Measurements from ENCODE around the gene PRH1. TPM values are rescaled to one million over a fixed set of nuclear protein-coding genes. Genes with fewer than 3 reads are reported as not detected.

PRH1 gene
- total and polyA plus RNA-seq, 4 donors: 1.3 to 29.6 (median 16.1) TPM

DNA sequence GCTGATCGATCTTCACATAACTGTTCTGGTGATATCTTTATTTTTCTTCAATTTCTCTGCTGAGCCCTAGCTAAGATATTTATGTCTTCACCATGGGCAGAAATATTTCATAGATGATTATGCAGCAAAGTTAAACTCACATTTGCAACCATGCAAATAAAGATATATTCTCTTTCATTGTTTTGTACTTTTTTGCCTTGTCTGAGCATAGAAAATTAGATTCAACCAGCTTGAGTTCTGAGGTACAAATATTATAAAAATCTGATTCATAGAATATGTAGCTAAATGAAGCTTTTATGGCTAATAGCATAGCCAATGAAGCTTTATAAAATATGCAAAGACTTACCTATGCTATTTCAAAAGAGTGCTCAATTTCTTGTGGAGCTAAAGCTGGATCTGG, 25.4 kb upstream of the PRH1 start, which contains the start of gene TAS2R13:
Gene TAS2R13, minus strand, starts transcription at position 101 of the 400 bp plus-strand sequence. CDS start 264 bp downstream, outside the sequence.
- no peak for DNase-seq (ENCODE audit: low spot score)
- no peaks in the 10 kb centered on the region for H3K27me3 ChIP-seq (ENCODE audit: control insufficient read depth in 4 of 4, insufficient read depth in 4 of 4, low read length in 3 of 4)
- WGBS: 96% methylated on average over 1 of the region's 1 CpG

GRCh38 chr12:10904686-10905085, 20.6 kb upstream of the PRH1 start:
- no peaks in the 10 kb centered on the region for H3K27me3 ChIP-seq (ENCODE audit: control insufficient read depth in 4 of 4, insufficient read depth in 4 of 4, low read length in 3 of 4)
- H3K9ac ChIP-seq (ENCODE audit: low read depth in 1 of 2, low read length in 2 of 2): no peak overlapping the region
- no peaks in the 10 kb centered on the region for H3K36me3 ChIP-seq (ENCODE audit: control insufficient read depth in 4 of 4, insufficient read depth in 3 of 4, low read depth in 1 of 4, low read length in 3 of 4)
- no peak for TF ChIP-seq GABPA (IDR thresholded peaks at IDR 0.05 in 1 of 2, conservative IDR thresholded peaks at IDR 0.05 in 1 of 2)
- no peak for TF ChIP-seq NR2F2 (IDR thresholded peaks at IDR 0.05)
- TF ChIP-seq CTCF (IDR thresholded peaks at IDR 0.05; ENCODE audit: low read depth, low read length, missing input control): no peak
- TF ChIP-seq RXRA (IDR thresholded peaks at IDR 0.05): no peak
- no peak for TF ChIP-seq SP1 (IDR thresholded peaks at IDR 0.05)
- TF ChIP-seq, protein P1, sequence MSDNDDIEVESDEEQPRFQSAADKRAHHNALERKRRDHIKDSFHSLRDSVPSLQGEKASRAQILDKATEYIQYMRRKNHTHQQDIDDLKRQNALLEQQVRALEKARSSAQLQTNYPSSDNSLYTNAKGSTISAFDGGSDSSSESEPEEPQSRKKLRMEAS (IDR thresholded peaks at IDR 0.05): no peak
- TF ChIP-seq JUND (IDR thresholded peaks at IDR 0.05): no peak
- TF ChIP-seq, protein P2, sequence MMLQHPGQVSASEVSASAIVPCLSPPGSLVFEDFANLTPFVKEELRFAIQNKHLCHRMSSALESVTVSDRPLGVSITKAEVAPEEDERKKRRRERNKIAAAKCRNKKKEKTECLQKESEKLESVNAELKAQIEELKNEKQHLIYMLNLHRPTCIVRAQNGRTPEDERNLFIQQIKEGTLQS (IDR thresholded peaks at IDR 0.05): no peak
- TF ChIP-seq REST (IDR thresholded peaks at IDR 0.05): no peak
- no peak for TF ChIP-seq EGR1 (IDR thresholded peaks at IDR 0.05; ENCODE audit: low read depth in 2 of 2)
- H3K9me3 ChIP-seq (ENCODE audit: control insufficient read depth in 4 of 4, low read length in 3 of 4): peaks cover 0 to 13% (median 2%) of the 10 kb centered on the region in 4 donors
- no peaks in the 10 kb centered on the region for H3K4me1 ChIP-seq (ENCODE audit: control insufficient read depth in 4 of 4, insufficient read depth in 4 of 4, low read length in 3 of 4)
- no peak for DNase-seq (ENCODE audit: low spot score)
- no peak overlapping the region for H3K27ac ChIP-seq (ENCODE audit: low read depth in 1 of 2, low read length in 2 of 2)
- no peak overlapping the region for H3K4me3 ChIP-seq (ENCODE audit: low read depth in 1 of 3, low read length in 3 of 3)
- WGBS: 97% methylated on average over 4 of the region's 4 CpGs

More for the DNA sequence above, 25.4 kb upstream of the PRH1 start, which contains the start of gene TAS2R13:
- no peak within 1 kb of the TSS for H3K27ac ChIP-seq (ENCODE audit: low read depth in 1 of 2, low read length in 2 of 2)
- H3K9ac ChIP-seq (ENCODE audit: low read depth in 1 of 2, low read length in 2 of 2): no peak within 1 kb of the TSS
- no peaks in the 10 kb centered on the region for H3K4me1 ChIP-seq (ENCODE audit: control insufficient read depth in 4 of 4, insufficient read depth in 4 of 4, low read length in 3 of 4)
- no peak for TF ChIP-seq TAF1 (conservative IDR thresholded peaks at IDR 0.05)
- no peak within 1 kb of the TSS for H3K4me3 ChIP-seq (ENCODE audit: low read depth in 1 of 3, low read length in 3 of 3)
- H3K36me3 ChIP-seq (ENCODE audit: control insufficient read depth in 4 of 4, insufficient read depth in 3 of 4, low read depth in 1 of 4, low read length in 3 of 4): no peaks in the 10 kb centered on the region
- H3K9me3 ChIP-seq (ENCODE audit: control insufficient read depth in 4 of 4, low read length in 3 of 4): peaks cover 0 to 6% (median 1%) of the 10 kb centered on the region in 4 donors

DNA sequence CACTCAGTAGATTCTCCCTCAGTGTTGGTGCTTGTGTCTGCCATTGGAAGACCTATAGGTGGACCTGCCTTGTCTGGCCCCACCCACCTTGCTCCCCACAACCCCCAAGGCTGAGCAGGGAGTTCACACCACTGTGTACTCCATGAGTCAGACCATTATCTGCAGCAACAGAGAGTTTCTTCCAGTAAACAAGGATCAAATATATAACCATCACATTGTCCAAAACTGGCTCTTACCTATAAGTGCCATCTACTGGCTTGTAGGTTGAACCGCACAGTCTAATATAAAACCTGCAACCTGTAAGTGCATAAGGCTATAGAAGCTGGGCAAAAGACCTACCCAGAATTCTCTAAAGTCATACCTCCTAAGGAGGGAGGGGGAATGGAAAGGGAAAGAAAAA, 17.4 kb upstream of the PRH1 start:
- Histone ChIP-seq H3K4me1 (ENCODE audit: control insufficient read depth in 4 of 4, insufficient read depth in 4 of 4, low read length in 3 of 4) (no peaks in the 10 kb centered on the region), H3K27me3 (ENCODE audit: control insufficient read depth in 4 of 4, insufficient read depth in 4 of 4, low read length in 3 of 4) (no peaks in the 10 kb centered on the region), H3K9ac (ENCODE audit: low read depth in 1 of 2, low read length in 2 of 2) (no peak overlapping the region), H3K36me3 (ENCODE audit: control insufficient read depth in 4 of 4, insufficient read depth in 3 of 4, low read depth in 1 of 4, low read length in 3 of 4) (no peaks in the 10 kb centered on the region), H3K27ac (ENCODE audit: low read depth in 1 of 2, low read length in 2 of 2) (no peak overlapping the region), H3K4me3 (ENCODE audit: low read depth in 1 of 3, low read length in 3 of 3) (no peak overlapping the region), H3K9me3 (ENCODE audit: control insufficient read depth in 4 of 4, low read length in 3 of 4) (peaks cover 0 to 13% (median 2%) of the 10 kb centered on the region in 4 donors)
- WGBS: 96% methylated on average over 1 of the region's 1 CpG
- no peak for DNase-seq (ENCODE audit: low spot score)
- TF ChIP-seq HNF4G (IDR thresholded peaks at IDR 0.05) (no peak), RAD21 (IDR thresholded peaks at IDR 0.05) (peak; percentile 44 to 74), CTCF (IDR thresholded peaks at IDR 0.05; ENCODE audit: low read depth, low read length, missing input control) (no peak)

Measured in liver (tissue), 9 donors.